B cell (primary cell): ENCODE measurements around the gene RBM17. TPM values are rescaled to one million over a fixed set of nuclear protein-coding genes. Genes with fewer than 3 reads are reported as not detected.
A peak's percentile ranks its signal among the peaks of the same experiment; 100 is the strongest.

Experiments
- ATAC-seq: fragments of 200-7000 bp; cut with Tn5 transposase; one replicate; pipeline ENCODE4 v1.10.0; 2021; ENCODE audit warnings: low read depth, mild to moderate bottlenecking, moderate number of reproducible peaks, moderate library complexity
- CTCF ChIA-PET: fragments of 350-600 bp; sonication (Branson Sonifier 250); formaldehyde crosslinking; loops from one replicate; lab custom pipeline; 2021; ENCODE audit warnings: antibody characterized with exemption, inconsistent platforms; lab: Charles Lee
- POLR2A ChIA-PET: fragments of 350-600 bp; sonication (Branson Sonifier 250); formaldehyde crosslinking; loops from one replicate; lab custom pipeline; 2021; ENCODE audit warnings: antibody characterized with exemption; lab: Charles Lee
- DNase-seq: peaks from one replicate; pipeline ENCODE4 v3.0.0; 2013
- H2AFZ ChIP-seq: 2 replicates; pipeline ENCODE4 v1.6.1; 2012; ENCODE audit warnings: mild to moderate bottlenecking, low read depth, low read length; ENCODE audit not compliant: insufficient read depth, poor library complexity, severe bottlenecking
- H3K27ac ChIP-seq, 2 donors: 1 replicate in 1 of 2; 2 replicates in 1 of 2; pipeline ENCODE4 v1.5.1; 2012 to 2013; ENCODE audit warnings: low read length in 2 of 2, mild to moderate bottlenecking in 2 of 2, moderate library complexity in 1 of 2
- H3K27me3 ChIP-seq, 4 experiments: fragments of 200-600 bp in 1 of 4; sonication (generic) in 1 of 4; replicated peaks in 1 of 4; 1 replicate in 2 of 4; 2 replicates in 2 of 4; pipeline versions ENCODE4 v1.6.1 to v1.7.0; 2013 to 2016; ENCODE audit warnings: low read length in 3 of 4, mild to moderate bottlenecking in 2 of 4, mixed read lengths in 1 of 4, moderate library complexity in 1 of 4; ENCODE audit not compliant: insufficient read depth in 4 of 4, control insufficient read depth in 3 of 4; ENCODE audit errors: control extremely low read depth in 1 of 4
- H3K36me3 ChIP-seq, 2 experiments: replicated peaks in 1 of 2; 1 replicate in 1 of 2; 2 replicates in 1 of 2; pipeline versions ENCODE4 v1.6.1 to v1.7.1; 2013; ENCODE audit warnings: low read length in 1 of 2; ENCODE audit not compliant: insufficient read depth in 2 of 2, control insufficient read depth in 1 of 2; ENCODE audit errors: control extremely low read depth in 1 of 2, extremely low read depth in 1 of 2
- H3K4me1 ChIP-seq, 2 donors: fragments of 200-600 bp in 1 of 2; sonication (generic) in 1 of 2; 1 replicate in 1 of 2; 2 replicates in 1 of 2; pipeline versions ENCODE4 v1.5.1 to v1.6.1; 2013 to 2017; ENCODE audit warnings: low read length in 2 of 2; ENCODE audit not compliant: control insufficient read depth in 2 of 2, insufficient read depth in 2 of 2
- H3K4me2 ChIP-seq: replicated peaks from 2 replicates; pipeline ENCODE3; 2012; ENCODE audit warnings: mild to moderate bottlenecking, low read depth, low read length; ENCODE audit not compliant: poor library complexity, severe bottlenecking
- H3K4me3 ChIP-seq, 5 experiments: fragments of 200-600 bp in 1 of 5; sonication (generic) in 1 of 5; 1 replicate in 3 of 5; 2 replicates in 2 of 5; pipeline versions ENCODE4 v1.5.1 to v1.7.0; 2011 to 2016; ENCODE audit warnings: low read length in 4 of 5, mild to moderate bottlenecking in 4 of 5, low read depth in 2 of 5, control low read depth in 1 of 5, moderate library complexity in 1 of 5; ENCODE audit not compliant: insufficient read depth in 1 of 5; ENCODE audit errors: control extremely low read depth in 1 of 5, extremely low read depth in 1 of 5
- H3K79me2 ChIP-seq: fragments of 200-600 bp; sonication (generic); one replicate; pipeline ENCODE4 v1.6.0; 2016; ENCODE audit warnings: low read length; ENCODE audit not compliant: control insufficient read depth, insufficient read depth
- H3K9ac ChIP-seq: fragments of 200-600 bp; sonication (generic); 2 replicates; pipeline ENCODE4 v1.6.1; 2017; ENCODE audit warnings: mild to moderate bottlenecking, low read length, moderate library complexity
- H3K9me3 ChIP-seq, 3 donors: one replicate each; pipeline versions ENCODE4 v1.6.1 to v1.7.1; 2013; ENCODE audit warnings: low read length in 2 of 3; ENCODE audit not compliant: control insufficient read depth in 2 of 3, insufficient read depth in 1 of 3; ENCODE audit errors: control extremely low read depth in 1 of 3
- H4K20me1 ChIP-seq: 2 replicates; pipeline ENCODE4 v1.6.0; 2012; ENCODE audit warnings: mild to moderate bottlenecking, low read length; ENCODE audit not compliant: insufficient read depth, control insufficient read depth, poor library complexity, severe bottlenecking
- H3K27ac Mint-ChIP-seq: one replicate; pipeline ENCODE4 v1.8.0; 2021; ENCODE audit warnings: mixed read lengths
- H3K27me3 Mint-ChIP-seq: one replicate; pipeline ENCODE4 v1.8.0; 2021; ENCODE audit warnings: mixed read lengths
- H3K4me1 Mint-ChIP-seq: one replicate; pipeline ENCODE4 v1.8.0; 2021; ENCODE audit warnings: mixed read lengths
- H3K4me3 Mint-ChIP-seq: one replicate; pipeline ENCODE4 v1.8.0; 2021; ENCODE audit warnings: mixed read lengths
- H3K9me3 Mint-ChIP-seq: one replicate; pipeline ENCODE4 v1.8.0; 2022; ENCODE audit warnings: mixed read lengths; ENCODE audit not compliant: insufficient read depth
- CTCF ChIP-seq: fragments of 200-600 bp; IDR thresholded peaks from one replicate; pipeline ENCODE4 v1.8.0; 2022; ENCODE audit warnings: antibody characterized with exemption, mild to moderate bottlenecking
- EZH2 ChIP-seq: IDR thresholded peaks from 2 replicates; pipeline ENCODE4 v1.6.1; 2012; ENCODE audit warnings: borderline replicate concordance, low read depth, mild to moderate bottlenecking, moderate library complexity, low read length; ENCODE audit not compliant: insufficient read depth, poor library complexity, severe bottlenecking
- WGBS: methylation state at CpG from one replicate; pipeline ENCODE4 v1.1.5; 2013; ENCODE audit warnings: missing lambda C conversion rate; ENCODE audit not compliant: insufficient coverage; 5-methylcytosine and 5-hydroxymethylcytosine counted together
- intact Hi-C: fragments of 100-400 bp; cut with micrococcal nuclease; formaldehyde crosslinking; loops from one replicate; pipeline ENCODE4 v1.10.0; 2022
- polyA plus RNA-seq: library from polyadenylated mRNA; depleted of rRNA; stranded (reverse); fragments of >200 nt; gene quantifications from 2 replicates; pipeline ENCODE4 v1.2.3, GENCODE V29; 2012
- total RNA-seq, 2 donors: library from RNA; stranded (reverse); fragments of 120-200 nt in 1 of 2; gene quantifications; 1 replicate in 1 of 2; 2 replicates in 1 of 2; pipeline versions ENCODE4 v1.2.3 to v1.2.4, GENCODE V29; 2013 to 2022

Gene RBM17
- total and polyA plus RNA-seq, 2 donors (not counting 1 experiment from before 2014, with no cell fraction given), result 34.7 to 168 TPM

GRCh38 chr10:6101181-6101580, 12.3 kb downstream of the RBM17 start:
- Histone ChIP-seq H3K27ac (peak overlapping the region in 1 of 2 donors; percentile 12), H3K27me3 (no peaks in the 10 kb centered on the region), H3K36me3 (peaks cover 18 to 67% of the 10 kb centered on the region in 2 experiments), H3K9ac (no peak overlapping the region), H3K4me2 (peak overlapping the region; percentile 29), H3K4me3 (no peak overlapping the region), H3K79me2 (peaks cover 56% of the 10 kb centered on the region), H2AFZ (no peak overlapping the region), H3K9me3 (no peaks in the 10 kb centered on the region), H3K4me1 (no peaks in the 10 kb centered on the region), H4K20me1 (peaks cover 41% of the 10 kb centered on the region)
- intact Hi-C loops, result no loop called here
- peak; percentile 81 for ATAC-seq
- H3K9me3 Mint-ChIP-seq, result no peaks in the 10 kb centered on the region
- H3K4me3 Mint-ChIP-seq, result peak overlapping the region; percentile 20
- peak overlapping the region; percentile 57 for H3K27ac Mint-ChIP-seq
- peak; percentile 29 for DNase-seq
- ChIA-PET POLR2A (no interaction called here), CTCF (interaction anchor here (1.0 to 1.9 kb wide), 4 partner anchors 14 to 301 kb away, joined by 3 to 11 read pairs (median 4); partner anchors contain the start of gene PFKFB3)
- peaks cover 20% of the 10 kb centered on the region for H3K4me1 Mint-ChIP-seq
- H3K27me3 Mint-ChIP-seq, result no peaks in the 10 kb centered on the region
- WGBS, result 45% methylated on average over 7 of the region's 8 CpGs
- TF ChIP-seq EZH2 (no peak), CTCF (no peak)

GRCh38 chr10:6102128-6102527, 13.3 kb downstream of the RBM17 start:
- TF ChIP-seq EZH2 (no peak), CTCF (no peak)
- H3K27me3 Mint-ChIP-seq, result no peaks in the 10 kb centered on the region
- H3K79me2 ChIP-seq, result peaks cover 47% of the 10 kb centered on the region
- H3K9me3 ChIP-seq, result no peaks in the 10 kb centered on the region
- H3K36me3 ChIP-seq, result peaks cover 18 to 72% of the 10 kb centered on the region in 2 experiments
- no peak overlapping the region for H3K27ac ChIP-seq
- no peak overlapping the region for H3K4me2 ChIP-seq
- H3K27ac Mint-ChIP-seq, result peak overlapping the region; percentile 53
- H3K27me3 ChIP-seq, result no peaks in the 10 kb centered on the region
- no peak overlapping the region for H2AFZ ChIP-seq
- H3K9ac ChIP-seq, result no peak overlapping the region
- intact Hi-C loops, result no loop called here
- H4K20me1 ChIP-seq, result peaks cover 33% of the 10 kb centered on the region
- H3K4me1 Mint-ChIP-seq, result peaks cover 17% of the 10 kb centered on the region
- ChIA-PET POLR2A (no interaction called here), CTCF (interaction anchor here (1.3 kb wide), 1 partner anchor 16 kb away, joined by 3 read pairs; no protein-coding TSS in a partner anchor)
- ATAC-seq (no peak), DNase-seq (no peak)
- no peak overlapping the region for H3K4me3 Mint-ChIP-seq
- H3K9me3 Mint-ChIP-seq, result no peaks in the 10 kb centered on the region
- H3K4me3 ChIP-seq, result no peak overlapping the region
- WGBS, result 95% methylated on average over 7 of the region's 8 CpGs
- no peaks in the 10 kb centered on the region for H3K4me1 ChIP-seq
